NCI-H2227 treated with DMSO at 0.1 percent for 48 hours (cell line): ENCODE results near the gene CIRBP.

ENCODE experiments used
- DNase-seq: peaks from one replicate; lab custom pipeline; 2025; lab: John Stamatoyannopoulos, UW

The CIRBP gene

GRCh38 chr19:1280636-1281568 lies 11.8 kb downstream of the CIRBP start:
- no peak for DNase-seq

GRCh38 chr19:1281569-1282287 lies 12.6 kb downstream of the CIRBP start:
- DNase-seq, result no peak

- no peak for DNase-seq
Observed at GRCh38 chr19:1282588-1283206, 13.6 kb downstream of the CIRBP start.

GRCh38 chr19:1283207-1283916 lies 14.2 kb downstream of the CIRBP start:
- no peak for DNase-seq

GRCh38 chr19:1283917-1284292 lies 14.8 kb downstream of the CIRBP start:
- DNase-seq, result no peak

- DNase-seq, result no peak
Observed at GRCh38 chr19:1284293-1284978, 15.3 kb downstream of the CIRBP start.

- DNase-seq, result no peak
Observed at GRCh38 chr19:1284979-1285736, 16.0 kb downstream of the CIRBP start.

- DNase-seq, result no peak
Observed at GRCh38 chr19:1285737-1286360, 16.7 kb downstream of the CIRBP start, which contains the start of gene EFNA2. EFNA2 (plus strand) TSS chr19:1285873; CDS start chr19:1286169, 296 bp downstream.

GRCh38 chr19:1286487-1287353 lies 17.6 kb downstream of the CIRBP start:
- no peak for DNase-seq

- DNase-seq, result no peak
Observed at GRCh38 chr19:1287354-1288225, 18.5 kb downstream of the CIRBP start.

GRCh38 chr19:1288226-1288612 lies 19.1 kb downstream of the CIRBP start:
- DNase-seq, result no peak

GRCh38 chr19:1288833-1289685 lies 19.9 kb downstream of the CIRBP start:
- DNase-seq, result no peak

- no peak for DNase-seq
Observed at GRCh38 chr19:1289686-1290025, 20.5 kb downstream of the CIRBP start.

GRCh38 chr19:1290196-1290702 lies 21.1 kb downstream of the CIRBP start:
- no peak for DNase-seq

- no peak for DNase-seq
Observed at GRCh38 chr19:1290703-1291651, 21.8 kb downstream of the CIRBP start.
